H7 (cell line): ENCODE results near the gene CARTPT. TPM values are rescaled to one million over a fixed set of nuclear protein-coding genes. Genes with fewer than 3 reads are reported as not detected.

Experiments
- DNase-seq: peaks from one replicate; pipeline ENCODE4 v3.0.0; 2012
- H3K27me3 ChIP-seq: 2 replicates; pipeline ENCODE4 v1.6.0; 2011; ENCODE audit warnings: mild to moderate bottlenecking, low read length; ENCODE audit not compliant: control insufficient read depth, insufficient read depth
- H3K36me3 ChIP-seq: replicated peaks from 2 replicates; pipeline ENCODE4 v1.5.1; 2011; ENCODE audit warnings: low read length; ENCODE audit not compliant: control insufficient read depth, insufficient read depth
- H3K4me3 ChIP-seq: 2 replicates; pipeline ENCODE4 v1.5.1; 2011; ENCODE audit warnings: low read depth, mild to moderate bottlenecking, control low read depth, low read length, moderate library complexity; ENCODE audit not compliant: insufficient read depth
- total RNA-seq: library from RNA; depleted of rRNA; stranded (reverse); fragments of >200 nt; shearing (Covaris generic); gene quantifications from 2 replicates; pipeline ENCODE4 v1.2.3, GENCODE V29; 2014; rRNA removed

Gene CARTPT
- total RNA-seq, 1 experiment from 2014 or later = not detected

- DNase-seq = no peak
- no peaks in the 10 kb centered on the region for H3K36me3 ChIP-seq
- no peak overlapping the region for H3K4me3 ChIP-seq
- H3K27me3 ChIP-seq = no peaks in the 10 kb centered on the region
Measured at GRCh38 chr5:71748360-71748759, 29.3 kb downstream of the CARTPT start.

- H3K4me3 ChIP-seq = no peak overlapping the region
- H3K36me3 ChIP-seq = no peaks in the 10 kb centered on the region
- H3K27me3 ChIP-seq = no peaks in the 10 kb centered on the region
- DNase-seq = no peak
Measured at GRCh38 chr5:71751422-71751821, 32.3 kb downstream of the CARTPT start.

- Histone ChIP-seq H3K27me3 (no peaks in the 10 kb centered on the region), H3K4me3 (no peak overlapping the region), H3K36me3 (no peaks in the 10 kb centered on the region)
- DNase-seq = no peak
Measured at GRCh38 chr5:71752441-71753190, 33.5 kb downstream of the CARTPT start.

- H3K4me3 ChIP-seq = no peak overlapping the region
- no peaks in the 10 kb centered on the region for H3K36me3 ChIP-seq
- DNase-seq = peak; percentile 41
- H3K27me3 ChIP-seq = no peaks in the 10 kb centered on the region
Measured at GRCh38 chr5:71757590-71758543, 38.8 kb downstream of the CARTPT start.

GRCh38 chr5:71762826-71763225, 43.8 kb downstream of the CARTPT start:
- Histone ChIP-seq H3K36me3 (no peaks in the 10 kb centered on the region), H3K27me3 (no peaks in the 10 kb centered on the region), H3K4me3 (no peak overlapping the region)
- DNase-seq = no peak

GRCh38 chr5:71767661-71768060, 48.6 kb downstream of the CARTPT start:
- no peaks in the 10 kb centered on the region for H3K27me3 ChIP-seq
- H3K36me3 ChIP-seq = no peaks in the 10 kb centered on the region
- no peak overlapping the region for H3K4me3 ChIP-seq
- DNase-seq = no peak

- no peak overlapping the region for H3K4me3 ChIP-seq
Measured at GRCh38 chr5:71769287-71769686, 50.2 kb downstream of the CARTPT start.

GRCh38 chr5:71770381-71770780, 51.3 kb downstream of the CARTPT start:
- Histone ChIP-seq H3K36me3 (no peaks in the 10 kb centered on the region), H3K27me3 (no peaks in the 10 kb centered on the region), H3K4me3 (no peak overlapping the region)
- DNase-seq = no peak

More at GRCh38 chr5:71769287-71769686, 50.2 kb downstream of the CARTPT start:
- DNase-seq = no peak
- H3K27me3 ChIP-seq = no peaks in the 10 kb centered on the region
- H3K36me3 ChIP-seq = no peaks in the 10 kb centered on the region

Other genes with a start within 250 kb of the CARTPT start
- 53.1 and 60.7 TPM in 2 replicates for gene MCCC2, start 131.9 kb upstream of the CARTPT start, total RNA-seq